Measurements from ENCODE around the gene PWP2.

- TF ChIP-seq REST (IDR thresholded peaks at IDR 0.05; ENCODE audit: insufficient read depth in 1 of 2, low read depth in 2 of 2, low read length in 2 of 2): no peak
- no peak for TF ChIP-seq SIN3A (IDR thresholded peaks at IDR 0.05; ENCODE audit: borderline replicate concordance, insufficient read depth, low read length)
- no peak for TF ChIP-seq TAF1 (IDR thresholded peaks at IDR 0.05; ENCODE audit: borderline replicate concordance, insufficient read depth, low read length)
- TF ChIP-seq POLR2AphosphoS5 (IDR thresholded peaks at IDR 0.05; ENCODE audit: low read depth, low read length): no peak
- TF ChIP-seq FOXP2 (optimal IDR thresholded peaks at IDR 0.05; ENCODE audit: borderline replicate concordance, extremely low read depth, extremely low read length, insufficient read depth): no peak
Observed at GRCh38 chr21:44066116-44066515, 41.1 kb upstream of the PWP2 start.
